WERI-Rb-1 (cell line): Measurements from ENCODE around the gene RBMS3.

Experiments used
- DNase-seq: peaks from one replicate; pipeline ENCODE4 v3.0.0-alpha.2; 2020
- H3K27ac ChIP-seq: fragments of 250-450 bp; sonication (Bioruptor Pico); 2 replicates; pipeline ENCODE4 v1.5.1; 2020; ENCODE audit warnings: mild to moderate bottlenecking, moderate library complexity
- H3K27me3 ChIP-seq: fragments of 250-450 bp; sonication (Bioruptor Pico); 2 replicates; pipeline ENCODE4 v1.5.1; 2021; ENCODE audit warnings: mild to moderate bottlenecking, low read depth, moderate library complexity; ENCODE audit not compliant: insufficient read depth, severe bottlenecking
- H3K36me3 ChIP-seq: fragments of 250-450 bp; sonication (Bioruptor Pico); 2 replicates; pipeline ENCODE4 v1.5.1; 2020; ENCODE audit warnings: mild to moderate bottlenecking, moderate library complexity
- H3K4me3 ChIP-seq: 2 replicates; pipeline ENCODE4 v1.5.1; 2011; ENCODE audit warnings: low read depth, mild to moderate bottlenecking, control low read depth, low read length
- H3K9me3 ChIP-seq: fragments of 250-450 bp; sonication (Bioruptor Pico); 2 replicates; pipeline ENCODE4 v1.5.1; 2021; ENCODE audit warnings: mild to moderate bottlenecking, moderate library complexity; ENCODE audit not compliant: severe bottlenecking
- CTCF ChIP-seq: IDR thresholded peaks from 2 replicates; pipeline ENCODE4 v1.5.1; 2011; ENCODE audit warnings: low read depth, mild to moderate bottlenecking, control low read depth, inconsistent platforms, low read length

The RBMS3 gene

GRCh38 chr3:29314727-29315088 is 33.8 kb downstream of the RBMS3 start:
- no peak overlapping the region for H3K27ac ChIP-seq
- TF ChIP-seq CTCF: no peak
- no peaks in the 10 kb centered on the region for H3K9me3 ChIP-seq
- no peaks in the 10 kb centered on the region for H3K27me3 ChIP-seq
- H3K36me3 ChIP-seq: no peaks in the 10 kb centered on the region
- DNase-seq: no peak
- H3K4me3 ChIP-seq: no peak overlapping the region

GRCh38 chr3:29317659-29318173 is 36.8 kb downstream of the RBMS3 start:
- DNase-seq: no peak
- H3K9me3 ChIP-seq: no peaks in the 10 kb centered on the region
- no peaks in the 10 kb centered on the region for H3K27me3 ChIP-seq
- H3K27ac ChIP-seq: no peak overlapping the region
- TF ChIP-seq CTCF: no peak
- H3K36me3 ChIP-seq: no peaks in the 10 kb centered on the region
- no peak overlapping the region for H3K4me3 ChIP-seq

DNA sequence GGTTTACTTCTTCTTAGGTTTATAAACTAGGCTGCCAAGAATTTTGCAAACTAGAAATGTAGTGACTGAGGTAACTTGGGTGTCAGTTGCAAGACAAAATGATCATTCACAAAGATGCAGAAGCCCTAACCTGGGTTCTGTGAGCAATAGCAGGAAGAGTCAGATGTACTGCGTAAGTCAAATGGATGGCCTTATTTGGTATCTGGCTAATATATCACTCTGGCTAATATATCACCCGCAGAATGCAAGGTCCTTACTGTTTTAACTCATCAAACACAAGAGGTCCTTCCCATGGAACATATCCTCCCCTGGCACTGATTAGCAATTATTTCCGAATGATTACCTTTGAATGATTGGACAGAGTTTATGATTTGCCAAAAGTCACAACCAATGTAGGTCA is 37.4 kb downstream of the RBMS3 start:
- Histone ChIP-seq H3K27me3 (no peaks in the 10 kb centered on the region), H3K36me3 (no peaks in the 10 kb centered on the region), H3K27ac (no peak overlapping the region), H3K4me3 (no peak overlapping the region), H3K9me3 (no peaks in the 10 kb centered on the region)
- no peak for DNase-seq
- no peak for TF ChIP-seq CTCF

GRCh38 chr3:29319262-29319661 is 38.4 kb downstream of the RBMS3 start:
- no peaks in the 10 kb centered on the region for H3K27me3 ChIP-seq
- no peaks in the 10 kb centered on the region for H3K9me3 ChIP-seq
- H3K27ac ChIP-seq: no peak overlapping the region
- no peak overlapping the region for H3K4me3 ChIP-seq
- no peak for TF ChIP-seq CTCF
- DNase-seq: no peak
- H3K36me3 ChIP-seq: no peaks in the 10 kb centered on the region

GRCh38 chr3:29319798-29320197 is 38.9 kb downstream of the RBMS3 start:
- DNase-seq: no peak
- Histone ChIP-seq H3K36me3 (no peaks in the 10 kb centered on the region), H3K27ac (no peak overlapping the region), H3K9me3 (no peaks in the 10 kb centered on the region), H3K4me3 (no peak overlapping the region), H3K27me3 (no peaks in the 10 kb centered on the region)
- TF ChIP-seq CTCF: no peak

- DNase-seq: no peak
- no peak overlapping the region for H3K4me3 ChIP-seq
- no peak overlapping the region for H3K27ac ChIP-seq
- H3K27me3 ChIP-seq: no peaks in the 10 kb centered on the region
- no peaks in the 10 kb centered on the region for H3K9me3 ChIP-seq
- no peak for TF ChIP-seq CTCF
- H3K36me3 ChIP-seq: no peaks in the 10 kb centered on the region
These were observed 41.7 kb downstream of the RBMS3 start for GRCh38 chr3:29322586-29322985.
